GM12878 (cell line): ENCODE results near the gene CEP83.

Experiments
- ATF3 ChIP-seq: IDR thresholded peaks from 2 replicates; pipeline ENCODE4 v1.6.1; 2011; ENCODE audit warnings: low read depth, mild to moderate bottlenecking, low read length, moderate library complexity, borderline replicate concordance; ENCODE audit errors: extremely low read depth
- E2F8 ChIP-seq: fragments of 450-650 bp; IDR thresholded peaks from 2 replicates; pipeline ENCODE4 v1.6.1; 2018; ENCODE audit warnings: mild to moderate bottlenecking, low read depth, moderate library complexity; ENCODE audit not compliant: partially characterized antibody
- ETV6 ChIP-seq, 2 experiments: fragments of 450-650 bp in 1 of 2; IDR thresholded peaks in 1 of 2; conservative IDR thresholded peaks in 1 of 2; 2 replicates each; pipeline ENCODE4 v1.6.1; 2014; ENCODE audit warnings: antibody characterized with exemption in 1 of 2, borderline replicate concordance in 1 of 2, low read depth in 1 of 2, mild to moderate bottlenecking in 1 of 2, moderate library complexity in 1 of 2
- EZH2 ChIP-seq: IDR thresholded peaks from 2 replicates; pipeline ENCODE4 v1.6.1; 2012; ENCODE audit warnings: low read depth, mild to moderate bottlenecking, control low read depth, inconsistent platforms, low read length, borderline replicate concordance; ENCODE audit not compliant: control insufficient read depth
- NRF1 ChIP-seq: conservative IDR thresholded peaks from 2 replicates; pipeline ENCODE4 v1.6.1; 2011; ENCODE audit warnings: mild to moderate bottlenecking, low read depth, low read length, improper control_type of control experiment
- POLR2A ChIP-seq: IDR thresholded peaks from 2 replicates; pipeline ENCODE4 v1.6.1; 2011; ENCODE audit warnings: low read depth, mild to moderate bottlenecking, low read length
- RBBP5 ChIP-seq: fragments of 200-600 bp; sonication (generic); conservative IDR thresholded peaks from 2 replicates; pipeline ENCODE4 v1.6.1; 2016
- REST ChIP-seq: IDR thresholded peaks from 2 replicates; pipeline ENCODE4 v1.6.1; 2012; ENCODE audit warnings: mild to moderate bottlenecking, low read depth, low read length
- USF1 ChIP-seq: IDR thresholded peaks from 2 replicates; pipeline ENCODE4 v1.6.1; 2011; ENCODE audit warnings: borderline replicate concordance, low read depth, mild to moderate bottlenecking, moderate library complexity, mixed read lengths, low read length; ENCODE audit not compliant: insufficient read depth; ENCODE audit errors: extremely low read length
- TF ChIP-seq, protein P1 (sequence below), 3 experiments: IDR thresholded peaks in 2 of 3; conservative IDR thresholded peaks in 1 of 3; 2 replicates each; pipeline ENCODE4 v1.5.1; 2011; ENCODE audit warnings: low read depth in 3 of 3, low read length in 3 of 3, mild to moderate bottlenecking in 3 of 3, control low read depth in 2 of 3, moderate library complexity in 2 of 3, inconsistent platforms in 1 of 3, mixed read lengths in 1 of 3; ENCODE audit not compliant: control insufficient read depth in 2 of 3, insufficient read depth in 1 of 3; ENCODE audit errors: extremely low read depth in 1 of 3

DNA sequence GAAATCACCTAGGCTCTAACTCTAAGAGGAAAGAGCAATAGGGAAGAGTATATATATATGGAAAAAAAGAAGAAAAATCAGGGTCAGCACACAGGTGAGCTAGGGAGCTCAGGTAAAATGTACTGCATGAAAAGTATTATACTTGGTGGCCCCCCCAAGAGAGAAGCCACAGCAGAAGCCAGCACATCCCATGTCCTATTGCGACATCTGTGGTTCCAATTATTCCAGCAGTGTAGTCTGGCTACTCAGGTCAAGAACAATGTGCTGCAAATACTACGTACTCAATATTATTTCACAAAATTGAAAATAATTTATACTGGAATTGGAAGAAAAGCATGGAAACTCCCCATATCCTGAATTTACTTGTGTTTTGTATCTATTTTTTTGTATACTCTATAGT is 85.5 kb downstream of the CEP83 start:
- TF ChIP-seq ETV6 (conservative IDR thresholded peaks at IDR 0.05 in 1 of 2, IDR thresholded peaks at IDR 0.05 in 1 of 2; ENCODE audit: borderline replicate concordance in 1 of 2, low read depth in 1 of 2) (no peak), E2F8 (no peak), NRF1 (no peak), RBBP5 (no peak), ATF3 (no peak), USF1 (no peak), REST (no peak), POLR2A (no peak), EZH2 (no peak)
- TF ChIP-seq, protein P1, sequence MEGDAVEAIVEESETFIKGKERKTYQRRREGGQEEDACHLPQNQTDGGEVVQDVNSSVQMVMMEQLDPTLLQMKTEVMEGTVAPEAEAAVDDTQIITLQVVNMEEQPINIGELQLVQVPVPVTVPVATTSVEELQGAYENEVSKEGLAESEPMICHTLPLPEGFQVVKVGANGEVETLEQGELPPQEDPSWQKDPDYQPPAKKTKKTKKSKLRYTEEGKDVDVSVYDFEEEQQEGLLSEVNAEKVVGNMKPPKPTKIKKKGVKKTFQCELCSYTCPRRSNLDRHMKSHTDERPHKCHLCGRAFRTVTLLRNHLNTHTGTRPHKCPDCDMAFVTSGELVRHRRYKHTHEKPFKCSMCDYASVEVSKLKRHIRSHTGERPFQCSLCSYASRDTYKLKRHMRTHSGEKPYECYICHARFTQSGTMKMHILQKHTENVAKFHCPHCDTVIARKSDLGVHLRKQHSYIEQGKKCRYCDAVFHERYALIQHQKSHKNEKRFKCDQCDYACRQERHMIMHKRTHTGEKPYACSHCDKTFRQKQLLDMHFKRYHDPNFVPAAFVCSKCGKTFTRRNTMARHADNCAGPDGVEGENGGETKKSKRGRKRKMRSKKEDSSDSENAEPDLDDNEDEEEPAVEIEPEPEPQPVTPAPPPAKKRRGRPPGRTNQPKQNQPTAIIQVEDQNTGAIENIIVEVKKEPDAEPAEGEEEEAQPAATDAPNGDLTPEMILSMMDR (IDR thresholded peaks at IDR 0.05 in 2 of 3, conservative IDR thresholded peaks at IDR 0.05 in 1 of 3; ENCODE audit: control insufficient read depth in 2 of 3, extremely low read depth in 1 of 3, insufficient read depth in 1 of 3, low read depth in 3 of 3, low read length in 3 of 3) = no peak
